Loucy (cell line): ENCODE measurements around the gene DCHS2.

Source experiments
- CTCF ChIP-seq: fragments of 200-600 bp; sonication (generic); conservative IDR thresholded peaks from 2 replicates; pipeline ENCODE4 v1.5.1; 2014; ENCODE audit warnings: mild to moderate bottlenecking, antibody characterized with exemption, low read length
- EZH2phosphoT487 ChIP-seq: fragments of 200-600 bp; IDR thresholded peaks from 2 replicates; pipeline ENCODE4 v1.6.1; 2018; ENCODE audit warnings: antibody characterized with exemption, mild to moderate bottlenecking, moderate library complexity, borderline replicate concordance

GRCh38 chr4:154390324-154390723, 101.3 kb downstream of the DCHS2 start:
- TF ChIP-seq CTCF (no peak), EZH2phosphoT487 (no peak)
